ENCODE data around the gene CDH12. TPM values are rescaled to one million over a fixed set of nuclear protein-coding genes. Genes with fewer than 3 reads are reported as not detected.
"Not testable (repeated sequence)": the region's sequence is repeated elsewhere in the genome, so short reads cannot be mapped to it uniquely, and the experiment has no call there.

Gene CDH12
- total RNA-seq, 1 donor from 2014 or later: not detected

DNA sequence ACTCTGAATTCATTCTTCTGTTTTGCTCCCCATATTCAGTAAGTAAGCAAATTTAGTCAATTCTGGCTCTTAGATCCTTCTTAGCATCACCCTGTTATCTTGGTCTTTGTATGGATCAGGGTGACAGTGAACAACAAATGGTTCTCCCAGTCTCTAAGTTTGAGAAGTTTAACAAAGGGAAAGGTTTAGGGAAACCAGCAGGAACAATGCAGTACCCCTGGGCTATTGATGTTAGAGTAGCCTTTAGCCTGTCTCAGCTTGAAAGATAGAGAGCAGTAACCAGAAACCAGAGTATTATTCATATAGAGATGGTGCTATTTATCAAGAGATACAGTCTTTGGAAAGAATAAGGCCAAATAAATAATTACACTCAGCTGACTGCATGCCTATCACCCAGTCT, 241.8 kb downstream of the CDH12 start:
- no peak for DNase-seq (ENCODE audit: low read depth)
- no peak overlapping the region for H3K27ac ChIP-seq (ENCODE audit: low read depth, low read length)
- no peaks in the 10 kb centered on the region for H3K4me1 Mint-ChIP-seq (ENCODE audit: low read depth, unreplicated experiment)
- H3K36me3 ChIP-seq (ENCODE audit: insufficient read depth, low read length): no peaks in the 10 kb centered on the region
- no peak overlapping the region for H3K27ac Mint-ChIP-seq (ENCODE audit: unreplicated experiment)
- H3K27me3 ChIP-seq (ENCODE audit: insufficient read depth, low read length): no peaks in the 10 kb centered on the region
- no peak overlapping the region for H3K4me2 ChIP-seq (ENCODE audit: low read length)
- H3K36me3 Mint-ChIP-seq (ENCODE audit: low read depth, unreplicated experiment): no peaks in the 10 kb centered on the region
- no peak overlapping the region for H2AFZ ChIP-seq (ENCODE audit: low read depth, low read length)
- H3K4me1 ChIP-seq (ENCODE audit: insufficient read depth, low read length): no peaks in the 10 kb centered on the region
- H3K79me2 ChIP-seq (ENCODE audit: insufficient read depth, low read length): no peaks in the 10 kb centered on the region
- H3K27me3 Mint-ChIP-seq (ENCODE audit: low read depth, unreplicated experiment): no peaks in the 10 kb centered on the region
- H3K9ac ChIP-seq (ENCODE audit: low read length): no peak overlapping the region
- TF ChIP-seq, protein P1, sequence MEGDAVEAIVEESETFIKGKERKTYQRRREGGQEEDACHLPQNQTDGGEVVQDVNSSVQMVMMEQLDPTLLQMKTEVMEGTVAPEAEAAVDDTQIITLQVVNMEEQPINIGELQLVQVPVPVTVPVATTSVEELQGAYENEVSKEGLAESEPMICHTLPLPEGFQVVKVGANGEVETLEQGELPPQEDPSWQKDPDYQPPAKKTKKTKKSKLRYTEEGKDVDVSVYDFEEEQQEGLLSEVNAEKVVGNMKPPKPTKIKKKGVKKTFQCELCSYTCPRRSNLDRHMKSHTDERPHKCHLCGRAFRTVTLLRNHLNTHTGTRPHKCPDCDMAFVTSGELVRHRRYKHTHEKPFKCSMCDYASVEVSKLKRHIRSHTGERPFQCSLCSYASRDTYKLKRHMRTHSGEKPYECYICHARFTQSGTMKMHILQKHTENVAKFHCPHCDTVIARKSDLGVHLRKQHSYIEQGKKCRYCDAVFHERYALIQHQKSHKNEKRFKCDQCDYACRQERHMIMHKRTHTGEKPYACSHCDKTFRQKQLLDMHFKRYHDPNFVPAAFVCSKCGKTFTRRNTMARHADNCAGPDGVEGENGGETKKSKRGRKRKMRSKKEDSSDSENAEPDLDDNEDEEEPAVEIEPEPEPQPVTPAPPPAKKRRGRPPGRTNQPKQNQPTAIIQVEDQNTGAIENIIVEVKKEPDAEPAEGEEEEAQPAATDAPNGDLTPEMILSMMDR (IDR thresholded peaks at IDR 0.05; ENCODE audit: insufficient read depth, low read depth, low read length): no peak
- no peak for TF ChIP-seq EZH2 (IDR thresholded peaks at IDR 0.05; ENCODE audit: insufficient read depth, low read length)
- no peaks in the 10 kb centered on the region for H4K20me1 ChIP-seq (ENCODE audit: insufficient read depth, low read length)
- no peak overlapping the region for H3K4me3 ChIP-seq (ENCODE audit: insufficient read depth, low read depth, low read length)
- H3K9me3 Mint-ChIP-seq (ENCODE audit: unreplicated experiment): peaks cover 7% of the 10 kb centered on the region
- no peak overlapping the region for H3K4me3 Mint-ChIP-seq (ENCODE audit: unreplicated experiment)
- no peaks in the 10 kb centered on the region for H3K9me3 ChIP-seq (ENCODE audit: insufficient read depth, low read depth, low read length)
- FAIRE-seq: no peak

DNA sequence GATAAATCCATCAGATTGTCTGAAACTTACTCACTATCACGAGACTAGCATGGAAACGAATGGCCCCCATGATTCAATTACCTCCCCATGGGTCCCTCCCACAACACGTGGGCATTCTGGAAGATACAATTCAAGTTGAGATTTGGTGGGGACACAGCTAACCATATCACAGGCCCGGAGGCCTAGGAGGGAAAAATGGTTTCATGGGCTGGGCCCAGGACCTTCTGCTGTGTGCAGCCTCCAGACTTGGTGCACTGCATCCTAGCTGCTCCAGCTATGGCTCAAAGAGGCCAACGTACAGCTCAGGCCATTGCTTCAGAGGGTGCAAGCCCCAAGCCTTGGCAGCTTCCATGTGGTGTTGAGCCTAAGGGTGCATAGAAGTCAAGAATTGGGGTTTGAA, 245.6 kb downstream of the CDH12 start:
- not testable (repeated sequence) for H3K79me2 ChIP-seq (ENCODE audit: insufficient read depth, low read length); H3K9ac ChIP-seq (ENCODE audit: low read length); H3K4me1 Mint-ChIP-seq (ENCODE audit: low read depth, unreplicated experiment); H4K20me1 ChIP-seq (ENCODE audit: insufficient read depth, low read length); H3K27ac ChIP-seq (ENCODE audit: low read depth, low read length); H3K9me3 Mint-ChIP-seq (ENCODE audit: unreplicated experiment); H3K36me3 Mint-ChIP-seq (ENCODE audit: low read depth, unreplicated experiment); H3K4me1 ChIP-seq (ENCODE audit: insufficient read depth, low read length); H2AFZ ChIP-seq (ENCODE audit: low read depth, low read length); H3K27me3 ChIP-seq (ENCODE audit: insufficient read depth, low read length); H3K9me3 ChIP-seq (ENCODE audit: insufficient read depth, low read depth, low read length); H3K36me3 ChIP-seq (ENCODE audit: insufficient read depth, low read length); H3K4me2 ChIP-seq (ENCODE audit: low read length); H3K27ac Mint-ChIP-seq (ENCODE audit: unreplicated experiment); H3K27me3 Mint-ChIP-seq (ENCODE audit: low read depth, unreplicated experiment); DNase-seq (ENCODE audit: low read depth); H3K4me3 ChIP-seq (ENCODE audit: insufficient read depth, low read depth, low read length); H3K4me3 Mint-ChIP-seq (ENCODE audit: unreplicated experiment); FAIRE-seq

- H3K4me3 Mint-ChIP-seq (ENCODE audit: unreplicated experiment): no peak overlapping the region
- H3K79me2 ChIP-seq (ENCODE audit: insufficient read depth, low read length): no peaks in the 10 kb centered on the region
- H4K20me1 ChIP-seq (ENCODE audit: insufficient read depth, low read length): no peaks in the 10 kb centered on the region
- H2AFZ ChIP-seq (ENCODE audit: low read depth, low read length): no peak overlapping the region
- peaks cover 7% of the 10 kb centered on the region for H3K9me3 Mint-ChIP-seq (ENCODE audit: unreplicated experiment)
- H3K36me3 Mint-ChIP-seq (ENCODE audit: low read depth, unreplicated experiment): no peaks in the 10 kb centered on the region
- no peaks in the 10 kb centered on the region for H3K36me3 ChIP-seq (ENCODE audit: insufficient read depth, low read length)
- no peak overlapping the region for H3K9ac ChIP-seq (ENCODE audit: low read length)
- FAIRE-seq: no peak
- no peak for DNase-seq (ENCODE audit: low read depth)
- H3K27ac ChIP-seq (ENCODE audit: low read depth, low read length): no peak overlapping the region
- H3K4me2 ChIP-seq (ENCODE audit: low read length): no peak overlapping the region
- no peaks in the 10 kb centered on the region for H3K27me3 ChIP-seq (ENCODE audit: insufficient read depth, low read length)
- no peaks in the 10 kb centered on the region for H3K9me3 ChIP-seq (ENCODE audit: insufficient read depth, low read depth, low read length)
- no peaks in the 10 kb centered on the region for H3K27me3 Mint-ChIP-seq (ENCODE audit: low read depth, unreplicated experiment)
- no peak overlapping the region for H3K27ac Mint-ChIP-seq (ENCODE audit: unreplicated experiment)
- TF ChIP-seq, protein P1 (IDR thresholded peaks at IDR 0.05; ENCODE audit: insufficient read depth, low read depth, low read length): no peak
- TF ChIP-seq EZH2 (IDR thresholded peaks at IDR 0.05; ENCODE audit: insufficient read depth, low read length): no peak
- H3K4me1 ChIP-seq (ENCODE audit: insufficient read depth, low read length): no peaks in the 10 kb centered on the region
- H3K4me1 Mint-ChIP-seq (ENCODE audit: low read depth, unreplicated experiment): no peaks in the 10 kb centered on the region
- no peak overlapping the region for H3K4me3 ChIP-seq (ENCODE audit: insufficient read depth, low read depth, low read length)
These were observed 247.7 kb downstream of the CDH12 start for GRCh38 chr5:22605473-22605872.
